Activated CD4-positive, alpha-beta T cell treated with anti-CD3 and anti-CD28 coated beads, Interleukin-2, amount 50 U/mL, for 1 hour (primary cell): ENCODE results near the gene MEMO1.
"Not testable (repeated sequence)": the region's sequence is repeated elsewhere in the genome, so short reads cannot be mapped to it uniquely, and the experiment has no call there.

Source experiments
- DNase-seq: peaks from one replicate; pipeline ENCODE4 v3.0.0-alpha.2; 2020

Gene MEMO1

GRCh38 chr2:31997653-31998052 is 13.2 kb downstream of the MEMO1 start:
- no peak for DNase-seq

- DNase-seq: no peak
Observed at GRCh38 chr2:31996571-31997150, 14.1 kb downstream of the MEMO1 start.

GRCh38 chr2:31992934-31993333 is 17.9 kb downstream of the MEMO1 start:
- no peak for DNase-seq

- DNase-seq: no peak
Observed at GRCh38 chr2:31992025-31992579, 18.7 kb downstream of the MEMO1 start.

GRCh38 chr2:31989946-31990345 is 20.9 kb downstream of the MEMO1 start:
- DNase-seq: no peak

GRCh38 chr2:31987454-31988220 is 23.2 kb downstream of the MEMO1 start:
- DNase-seq: no peak

GRCh38 chr2:31986906-31987305 is 23.9 kb downstream of the MEMO1 start:
- DNase-seq: no peak

- DNase-seq: no peak
Observed at GRCh38 chr2:31983762-31984467, 26.9 kb downstream of the MEMO1 start.

- no peak for DNase-seq
Observed at GRCh38 chr2:31980674-31981356, 30.0 kb downstream of the MEMO1 start.

- no peak for DNase-seq
Observed at GRCh38 chr2:31979956-31980355, 30.9 kb downstream of the MEMO1 start.

- no peak for DNase-seq
Observed at GRCh38 chr2:31979018-31979417, 31.8 kb downstream of the MEMO1 start.

GRCh38 chr2:31978436-31978835 is 32.4 kb downstream of the MEMO1 start:
- DNase-seq: no peak

- no peak for DNase-seq
Observed at GRCh38 chr2:31973665-31974064, 37.1 kb downstream of the MEMO1 start.

- no peak for DNase-seq
Observed at GRCh38 chr2:31972059-31972458, 38.7 kb downstream of the MEMO1 start.

- DNase-seq: no peak
Observed at GRCh38 chr2:31969178-31969577, 41.6 kb downstream of the MEMO1 start.

GRCh38 chr2:31967790-31968189 is 43.0 kb downstream of the MEMO1 start:
- DNase-seq: no peak

GRCh38 chr2:31966402-31966801 is 44.4 kb downstream of the MEMO1 start:
- not testable (repeated sequence) for DNase-seq

GRCh38 chr2:31965094-31965493 is 45.7 kb downstream of the MEMO1 start:
- DNase-seq: no peak

GRCh38 chr2:31962757-31963361 is 47.9 kb downstream of the MEMO1 start:
- DNase-seq: no peak

- no peak for DNase-seq
Observed at GRCh38 chr2:31958140-31958717, 52.6 kb downstream of the MEMO1 start.

GRCh38 chr2:31957354-31958139 is 53.3 kb downstream of the MEMO1 start:
- DNase-seq: no peak
